Endothelial cell of umbilical vein (primary cell): ENCODE measurements around the gene MEGF10. TPM values are rescaled to one million over a fixed set of nuclear protein-coding genes. Genes with fewer than 3 reads are reported as not detected.

Experiments
- BruUV-seq: library from RNA; stranded (reverse); fragments of 400-500 nt; replicated peaks from 2 replicates; lab custom pipeline; 2021; lab: Mats Ljungman, UMichigan
- CTCF ChIA-PET: fragments of 300-600, 350-600 bp; sonication (Branson Sonifier 250); formaldehyde crosslinking; loops from one replicate; lab custom pipeline; 2021; ENCODE audit warnings: antibody characterized with exemption, inconsistent platforms; lab: Charles Lee
- POLR2A ChIA-PET: fragments of 300-600, 350-600 bp; sonication (Branson Sonifier 250); formaldehyde crosslinking; loops from one replicate; lab custom pipeline; 2021; ENCODE audit warnings: antibody characterized with exemption, inconsistent platforms; lab: Charles Lee
- DNase-seq: peaks from one replicate; pipeline ENCODE4 v3.0.0-alpha.2; 2011; ENCODE audit warnings: low read depth, low spot score
- FAIRE-seq: peaks from 2 replicates; lab custom pipeline; 2011; peaks lifted over from hg19 to GRCh38; lab: Jason Lieb, UNC
- H2AFZ ChIP-seq: 2 replicates; pipeline ENCODE4 v1.6.0; 2012; ENCODE audit warnings: low read depth, low read length, control low read depth, inconsistent platforms
- H3K27ac ChIP-seq: 2 replicates; pipeline ENCODE4 v1.5.1; 2011; ENCODE audit warnings: low read depth, mild to moderate bottlenecking, control low read depth, low read length, moderate library complexity; ENCODE audit not compliant: insufficient read depth
- H3K27me3 ChIP-seq, 2 experiments: 2 replicates each; pipeline versions ENCODE4 v1.6.0 to v1.6.1; 2011; ENCODE audit warnings: low read length in 2 of 2, mixed read lengths in 1 of 2; ENCODE audit not compliant: control insufficient read depth in 2 of 2, insufficient read depth in 2 of 2
- H3K36me3 ChIP-seq, 2 experiments: 2 replicates in 1 of 2; 3 replicates in 1 of 2; pipeline ENCODE4 v1.5.1; 2011; ENCODE audit warnings: low read length in 2 of 2, mild to moderate bottlenecking in 1 of 2, moderate library complexity in 1 of 2; ENCODE audit not compliant: control insufficient read depth in 2 of 2, insufficient read depth in 2 of 2; ENCODE audit errors: extremely low read depth in 1 of 2
- H3K4me1 ChIP-seq: 3 replicates; pipeline ENCODE4 v1.5.1; 2011; ENCODE audit warnings: mild to moderate bottlenecking, low read length; ENCODE audit not compliant: control insufficient read depth, insufficient read depth; ENCODE audit errors: extremely low read depth
- H3K4me2 ChIP-seq: 2 replicates; pipeline ENCODE4 v1.6.1; 2011; ENCODE audit warnings: low read length, control low read depth, mixed read lengths; ENCODE audit not compliant: insufficient read depth
- H3K4me3 ChIP-seq, 3 experiments: fragments of 200-600 bp in 1 of 3; sonication (generic), shearing (Covaris generic) in 1 of 3; replicated peaks in 1 of 3; 2 replicates each; pipeline ENCODE4 v1.5.1; 2011 to 2016; ENCODE audit warnings: control low read depth in 3 of 3, low read length in 3 of 3, mild to moderate bottlenecking in 2 of 3, inconsistent platforms in 1 of 3, low read depth in 1 of 3, moderate library complexity in 1 of 3; ENCODE audit not compliant: insufficient read depth in 1 of 3
- H3K79me2 ChIP-seq: 2 replicates; pipeline ENCODE4 v1.6.0; 2012; ENCODE audit warnings: low read length, inconsistent platforms; ENCODE audit not compliant: control insufficient read depth, insufficient read depth
- H3K9ac ChIP-seq: replicated peaks from 2 replicates; pipeline ENCODE3; 2011; ENCODE audit warnings: low read length, control low read depth; ENCODE audit not compliant: insufficient read depth; ENCODE audit errors: extremely low read depth
- H3K9me1 ChIP-seq: replicated peaks from 3 replicates; pipeline ENCODE4 v1.6.0; 2011; ENCODE audit warnings: mild to moderate bottlenecking, low read length; ENCODE audit not compliant: control insufficient read depth, insufficient read depth; ENCODE audit errors: extremely low read depth
- H3K9me3 ChIP-seq: replicated peaks from 2 replicates; pipeline ENCODE4 v1.5.1; 2012; ENCODE audit warnings: low read length, inconsistent platforms; ENCODE audit not compliant: control insufficient read depth, insufficient read depth
- H4K20me1 ChIP-seq: replicated peaks from 2 replicates; pipeline ENCODE3; 2011; ENCODE audit warnings: mild to moderate bottlenecking, low read length; ENCODE audit not compliant: control insufficient read depth, insufficient read depth; ENCODE audit errors: extremely low read depth
- EZH2 ChIP-seq: IDR thresholded peaks from 2 replicates; pipeline ENCODE4 v1.6.1; 2012; ENCODE audit warnings: borderline replicate concordance, low read depth, mild to moderate bottlenecking, moderate library complexity, low read length, inconsistent platforms; ENCODE audit not compliant: severe bottlenecking
- GATA2 ChIP-seq: IDR thresholded peaks from 2 replicates; pipeline ENCODE4 v1.7.0; 2011; ENCODE audit warnings: low read depth, mild to moderate bottlenecking, moderate library complexity, mixed read lengths, low read length; ENCODE audit not compliant: insufficient read length, insufficient read depth
- JUN ChIP-seq: IDR thresholded peaks from 2 replicates; pipeline ENCODE4 v1.6.1; 2011; ENCODE audit warnings: borderline replicate concordance, low read depth; ENCODE audit not compliant: insufficient read length, insufficient read depth
- dilution Hi-C: fragments of 300-500 bp; cut with MboI; formaldehyde crosslinking; loops from one replicate; pipeline ENCODE4 v1.15.0; 2019; ENCODE audit warnings: low sequenced_read_pairs; ENCODE audit not compliant: extremely low pct_ligation_motif_present
- intact Hi-C: fragments of 100-400 bp; cut with micrococcal nuclease; formaldehyde crosslinking; loops from one replicate; pipeline ENCODE4 v1.10.0; 2022
- polyA plus RNA-seq, 4 experiments: library from polyadenylated mRNA; depleted of rRNA in 3 of 4; stranded (reverse) in 3 of 4; unstranded in 1 of 4; fragments of >200 nt; gene quantifications; 2 replicates each; pipeline versions ENCODE4 v1.2.1 to v1.2.3, GENCODE V29; 2011 to 2012; ENCODE audit warnings: missing spikeins in 1 of 4
- small RNA-seq: library from RNA; depleted of rRNA; stranded (forward); fragments of <200 nt; gene quantifications from one replicate; pipeline ENCODE3, GENCODE V24; 2012; ENCODE audit warnings: low replicate concordance, low read depth; ENCODE audit not compliant: insufficient read depth, insufficient read length
- total RNA-seq: library from RNA; stranded (reverse); gene quantifications from 2 replicates; pipeline ENCODE4 v1.2.3, GENCODE V29; 2021
- TF ChIP-seq, protein P1 (sequence below), 2 donors: IDR thresholded peaks; 1 replicate in 1 of 2; 2 replicates in 1 of 2; pipeline ENCODE4 v1.5.1; 2011; ENCODE audit warnings: low read length in 2 of 2, mild to moderate bottlenecking in 2 of 2, moderate library complexity in 2 of 2, control low read depth in 1 of 2, inconsistent platforms in 1 of 2, low read depth in 1 of 2; ENCODE audit not compliant: insufficient read depth in 1 of 2; ENCODE audit errors: extremely low read depth in 1 of 2
- TF ChIP-seq, protein P2 (sequence below): IDR thresholded peaks from 2 replicates; pipeline ENCODE4 v1.6.1; 2011; ENCODE audit not compliant: insufficient read depth, insufficient read length

The MEGF10 gene
- total and polyA plus RNA-seq, 2 donors (not counting 3 experiments of a cell fraction or from before 2014, with no cell fraction given) = 0.30 to 1.00 TPM

DNA sequence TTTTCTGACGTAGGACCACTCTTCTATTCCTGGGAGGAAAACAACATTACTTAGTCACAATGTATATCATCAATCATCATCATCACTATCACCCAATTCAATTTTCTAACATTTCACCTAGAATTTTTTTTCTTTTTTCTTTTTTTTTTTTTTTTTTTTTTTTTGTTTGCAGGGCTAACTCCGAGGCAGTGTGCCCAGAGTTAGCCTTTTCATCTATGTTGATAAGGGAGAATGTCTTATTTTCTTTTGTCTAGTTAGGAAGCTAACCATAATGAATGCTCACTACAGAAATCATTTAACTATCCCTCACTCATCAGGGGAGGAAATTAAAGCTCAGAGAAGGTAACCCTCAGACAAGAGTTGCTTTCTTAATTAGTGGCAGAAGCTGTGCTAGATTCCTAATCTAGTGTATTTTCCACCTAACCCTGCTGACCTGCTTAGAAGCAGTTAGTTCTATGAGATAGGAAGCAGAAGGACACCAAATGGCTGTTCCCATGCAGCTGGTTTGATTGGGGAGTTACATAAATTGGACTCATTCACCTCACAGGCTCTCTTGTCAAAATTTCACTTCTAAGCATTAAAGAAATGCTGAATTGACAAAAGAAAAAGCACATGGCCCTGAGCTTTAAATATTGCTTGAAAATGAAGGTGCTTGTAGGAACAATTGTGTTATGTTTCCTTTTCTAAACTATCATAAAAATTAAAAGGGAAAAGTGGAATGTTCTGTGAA lies 218.2 kb downstream of the MEGF10 start:
- Histone ChIP-seq H3K4me3 (no peak overlapping the region), H3K9me3 (no peaks in the 10 kb centered on the region), H3K79me2 (no peaks in the 10 kb centered on the region), H3K9ac (no peak overlapping the region), H3K9me1 (no peaks in the 10 kb centered on the region), H3K27ac (no peak overlapping the region), H2AFZ (no peak overlapping the region), H3K27me3 (peaks cover 32 to 45% of the 10 kb centered on the region in 2 experiments), H3K36me3 (no peaks in the 10 kb centered on the region), H4K20me1 (no peaks in the 10 kb centered on the region), H3K4me1 (no peaks in the 10 kb centered on the region), H3K4me2 (no peak overlapping the region)
- ChIA-PET CTCF (interaction anchor here (4.7 kb wide), 1 partner anchor 16 kb away, joined by 33 read pairs; no protein-coding TSS in a partner anchor), POLR2A (no interaction called here)
- no peak for DNase-seq
- intact Hi-C loops (no loop called here), dilution Hi-C loops (no loop called here)
- no TSS peak for BruUV-seq
- TF ChIP-seq, protein P1, sequence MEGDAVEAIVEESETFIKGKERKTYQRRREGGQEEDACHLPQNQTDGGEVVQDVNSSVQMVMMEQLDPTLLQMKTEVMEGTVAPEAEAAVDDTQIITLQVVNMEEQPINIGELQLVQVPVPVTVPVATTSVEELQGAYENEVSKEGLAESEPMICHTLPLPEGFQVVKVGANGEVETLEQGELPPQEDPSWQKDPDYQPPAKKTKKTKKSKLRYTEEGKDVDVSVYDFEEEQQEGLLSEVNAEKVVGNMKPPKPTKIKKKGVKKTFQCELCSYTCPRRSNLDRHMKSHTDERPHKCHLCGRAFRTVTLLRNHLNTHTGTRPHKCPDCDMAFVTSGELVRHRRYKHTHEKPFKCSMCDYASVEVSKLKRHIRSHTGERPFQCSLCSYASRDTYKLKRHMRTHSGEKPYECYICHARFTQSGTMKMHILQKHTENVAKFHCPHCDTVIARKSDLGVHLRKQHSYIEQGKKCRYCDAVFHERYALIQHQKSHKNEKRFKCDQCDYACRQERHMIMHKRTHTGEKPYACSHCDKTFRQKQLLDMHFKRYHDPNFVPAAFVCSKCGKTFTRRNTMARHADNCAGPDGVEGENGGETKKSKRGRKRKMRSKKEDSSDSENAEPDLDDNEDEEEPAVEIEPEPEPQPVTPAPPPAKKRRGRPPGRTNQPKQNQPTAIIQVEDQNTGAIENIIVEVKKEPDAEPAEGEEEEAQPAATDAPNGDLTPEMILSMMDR (IDR thresholded peaks at IDR 0.05; ENCODE audit: extremely low read depth in 1 of 2, insufficient read depth in 1 of 2, low read depth in 1 of 2, low read length in 2 of 2) = no peak
- TF ChIP-seq JUN (no peak), GATA2 (no peak), EZH2 (no peak)
- TF ChIP-seq, protein P2, sequence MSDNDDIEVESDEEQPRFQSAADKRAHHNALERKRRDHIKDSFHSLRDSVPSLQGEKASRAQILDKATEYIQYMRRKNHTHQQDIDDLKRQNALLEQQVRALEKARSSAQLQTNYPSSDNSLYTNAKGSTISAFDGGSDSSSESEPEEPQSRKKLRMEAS = no peak
- no peak for FAIRE-seq

Small RNA genes within 50 kb of the gene (small RNA-seq; reads per million reads assigned to genes)
- not detected for gene AC010424.1

Other genes with a start within 250 kb of the MEGF10 start
- gene C5orf63, start 217.3 kb upstream of the MEGF10 start, total RNA-seq = 4.0 and 5.3 TPM in 2 replicates
- gene C5orf63, start 217.3 kb upstream of the MEGF10 start, polyA plus RNA-seq = 1.3 and 1.4 TPM in 2 replicates
- 72.7 and 77.6 TPM in 2 replicates for gene PRRC1, start 226.8 kb downstream of the MEGF10 start, total RNA-seq
- 64.4 and 65.8 TPM in 2 replicates for gene PRRC1, start 226.8 kb downstream of the MEGF10 start, polyA plus RNA-seq